Parathyroid adenoma (tissue), 2 donors: Measurements from ENCODE around the gene ZNF593.

Source experiments
- H2AFZ ChIP-seq: fragments of 300-600 bp; sonication (generic); one replicate; pipeline ENCODE4 v1.7.0; 2017; ENCODE audit warnings: antibody characterized with exemption, mild to moderate bottlenecking
- H3K27ac ChIP-seq: fragments of 300-600 bp; sonication (generic); one replicate; pipeline ENCODE4 v1.7.0; 2017
- H3K27me3 ChIP-seq: fragments of 300-600 bp; sonication (generic); one replicate; pipeline ENCODE4 v1.7.0; 2017; ENCODE audit warnings: low read length; ENCODE audit not compliant: control insufficient read depth, insufficient read depth
- H3K36me3 ChIP-seq: fragments of 300-600 bp; sonication (generic); one replicate; pipeline ENCODE4 v1.7.0; 2017; ENCODE audit warnings: low read length; ENCODE audit not compliant: control insufficient read depth, insufficient read depth
- H3K4me1 ChIP-seq: fragments of 300-600 bp; sonication (generic); one replicate; pipeline ENCODE4 v1.7.0; 2017; ENCODE audit warnings: control low read depth
- H3K4me2 ChIP-seq: fragments of 300-600 bp; sonication (generic); one replicate; pipeline ENCODE4 v1.7.0; 2017; ENCODE audit warnings: low read length
- H3K4me3 ChIP-seq: fragments of 300-600 bp; sonication (generic); one replicate; pipeline ENCODE4 v1.7.0; 2017; ENCODE audit warnings: low read depth, low read length
- H3K79me2 ChIP-seq: fragments of 300-600 bp; sonication (generic); one replicate; pipeline ENCODE4 v1.7.0; 2017; ENCODE audit warnings: control low read depth
- H3K9ac ChIP-seq: fragments of 300-600 bp; sonication (generic); one replicate; pipeline ENCODE4 v1.7.0; 2017; ENCODE audit warnings: mild to moderate bottlenecking
- H3K9me3 ChIP-seq: fragments of 300-600 bp; sonication (generic); one replicate; pipeline ENCODE4 v1.7.0; 2017; ENCODE audit warnings: low read length; ENCODE audit not compliant: control insufficient read depth
- TF ChIP-seq, protein P1 (sequence below): fragments of 300-600 bp; sonication (generic); IDR thresholded peaks from one replicate; pipeline ENCODE4 v1.7.0; 2017; ENCODE audit warnings: antibody characterized with exemption, mild to moderate bottlenecking
- donor health status: primary hyperparathyroidism.

The ZNF593 gene

DNA sequence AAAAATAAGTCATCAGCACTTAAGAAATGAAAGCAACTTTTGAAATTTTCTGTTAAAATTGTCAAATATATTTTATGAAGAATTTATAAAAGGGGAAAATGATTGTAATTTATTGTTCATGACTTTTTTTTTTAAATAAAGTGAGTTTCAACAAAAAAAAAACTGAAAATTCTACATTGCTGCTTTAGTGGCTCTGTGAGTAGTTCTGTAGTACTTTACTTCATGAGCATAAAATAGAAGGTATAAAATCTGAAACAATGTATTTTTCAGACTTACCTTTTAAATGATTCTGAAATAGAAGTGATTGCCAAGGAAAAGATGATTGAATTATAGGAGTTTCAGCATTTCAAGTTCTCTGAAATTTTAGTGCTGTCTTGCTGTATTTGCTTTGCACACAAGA lies 44.3 kb upstream of the ZNF593 start:
- no peak overlapping the region for H3K4me3 ChIP-seq
- no peaks in the 10 kb centered on the region for H3K79me2 ChIP-seq
- TF ChIP-seq, protein P1, sequence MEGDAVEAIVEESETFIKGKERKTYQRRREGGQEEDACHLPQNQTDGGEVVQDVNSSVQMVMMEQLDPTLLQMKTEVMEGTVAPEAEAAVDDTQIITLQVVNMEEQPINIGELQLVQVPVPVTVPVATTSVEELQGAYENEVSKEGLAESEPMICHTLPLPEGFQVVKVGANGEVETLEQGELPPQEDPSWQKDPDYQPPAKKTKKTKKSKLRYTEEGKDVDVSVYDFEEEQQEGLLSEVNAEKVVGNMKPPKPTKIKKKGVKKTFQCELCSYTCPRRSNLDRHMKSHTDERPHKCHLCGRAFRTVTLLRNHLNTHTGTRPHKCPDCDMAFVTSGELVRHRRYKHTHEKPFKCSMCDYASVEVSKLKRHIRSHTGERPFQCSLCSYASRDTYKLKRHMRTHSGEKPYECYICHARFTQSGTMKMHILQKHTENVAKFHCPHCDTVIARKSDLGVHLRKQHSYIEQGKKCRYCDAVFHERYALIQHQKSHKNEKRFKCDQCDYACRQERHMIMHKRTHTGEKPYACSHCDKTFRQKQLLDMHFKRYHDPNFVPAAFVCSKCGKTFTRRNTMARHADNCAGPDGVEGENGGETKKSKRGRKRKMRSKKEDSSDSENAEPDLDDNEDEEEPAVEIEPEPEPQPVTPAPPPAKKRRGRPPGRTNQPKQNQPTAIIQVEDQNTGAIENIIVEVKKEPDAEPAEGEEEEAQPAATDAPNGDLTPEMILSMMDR, result no peak
- no peak overlapping the region for H3K9ac ChIP-seq
- no peak overlapping the region for H2AFZ ChIP-seq
- peaks cover 5% of the 10 kb centered on the region for H3K4me1 ChIP-seq
- no peaks in the 10 kb centered on the region for H3K36me3 ChIP-seq
- no peaks in the 10 kb centered on the region for H3K27me3 ChIP-seq
- no peaks in the 10 kb centered on the region for H3K9me3 ChIP-seq
- no peak overlapping the region for H3K27ac ChIP-seq
- no peak overlapping the region for H3K4me2 ChIP-seq

DNA sequence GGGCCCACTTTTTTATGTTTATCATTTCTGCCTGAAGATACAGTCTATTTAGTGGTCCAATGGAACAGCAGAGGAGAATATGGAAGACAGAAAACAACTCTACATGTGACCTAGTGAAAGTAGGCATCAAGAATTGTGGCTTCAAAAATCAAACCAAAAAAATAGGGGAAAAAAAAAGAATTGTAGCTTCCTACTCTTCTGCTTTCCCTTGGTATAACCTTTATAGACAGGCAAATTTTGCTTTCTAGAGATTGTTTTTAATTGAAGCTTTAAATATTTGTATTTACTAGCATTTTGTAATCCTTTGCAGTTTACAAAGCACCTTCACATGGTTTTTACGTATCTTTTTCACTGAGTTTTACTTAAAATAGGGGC lies 43.8 kb upstream of the ZNF593 start:
- no peak overlapping the region for H2AFZ ChIP-seq
- H3K27ac ChIP-seq, result no peak overlapping the region
- no peaks in the 10 kb centered on the region for H3K27me3 ChIP-seq
- no peaks in the 10 kb centered on the region for H3K9me3 ChIP-seq
- H3K36me3 ChIP-seq, result no peaks in the 10 kb centered on the region
- TF ChIP-seq, protein P1, result no peak
- H3K4me1 ChIP-seq, result peaks cover 5% of the 10 kb centered on the region
- no peak overlapping the region for H3K4me3 ChIP-seq
- H3K4me2 ChIP-seq, result no peak overlapping the region
- no peaks in the 10 kb centered on the region for H3K79me2 ChIP-seq
- H3K9ac ChIP-seq, result no peak overlapping the region

DNA sequence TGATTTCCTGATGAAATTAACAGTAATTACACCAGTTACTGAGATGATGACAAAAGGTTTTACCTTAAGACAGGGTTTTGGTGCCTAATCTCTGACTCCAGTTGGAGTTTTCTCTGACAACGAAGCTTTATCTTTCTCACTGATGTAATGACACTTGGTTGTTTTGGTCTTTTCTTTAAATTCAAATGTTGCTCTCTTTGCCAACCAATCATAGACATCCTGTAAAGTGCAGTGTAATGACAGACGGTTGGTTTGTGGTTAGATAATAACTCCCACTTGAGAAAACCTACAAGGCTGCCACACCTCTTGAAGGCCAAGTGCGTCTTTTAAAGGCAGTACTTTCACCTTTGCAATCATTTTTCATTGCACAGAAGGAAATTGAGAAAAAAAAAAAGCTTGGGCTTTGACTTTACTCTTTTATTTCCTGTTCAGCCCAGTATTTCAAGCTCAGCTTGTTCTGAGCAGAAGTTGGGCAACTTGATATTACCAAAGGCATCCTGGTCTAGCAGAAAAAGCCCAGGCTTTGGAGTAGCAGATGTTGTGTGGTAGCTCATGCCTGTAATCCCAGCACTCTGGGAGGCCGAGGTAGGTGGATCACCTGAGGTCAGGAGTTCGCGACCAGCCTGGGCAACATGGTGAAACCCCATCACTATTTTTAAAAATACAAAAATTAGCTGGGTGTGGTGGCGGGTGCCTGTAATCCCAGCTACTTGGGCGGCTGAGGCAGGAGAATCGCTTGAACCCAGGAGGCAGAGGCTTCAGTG lies 43.2 kb upstream of the ZNF593 start:
- H3K9me3 ChIP-seq, result no peaks in the 10 kb centered on the region
- H3K27me3 ChIP-seq, result no peaks in the 10 kb centered on the region
- H3K4me2 ChIP-seq, result no peak overlapping the region
- no peak overlapping the region for H3K9ac ChIP-seq
- H3K4me1 ChIP-seq, result peaks cover 3% of the 10 kb centered on the region
- H3K79me2 ChIP-seq, result no peaks in the 10 kb centered on the region
- no peaks in the 10 kb centered on the region for H3K36me3 ChIP-seq
- H3K27ac ChIP-seq, result no peak overlapping the region
- no peak overlapping the region for H3K4me3 ChIP-seq
- H2AFZ ChIP-seq, result no peak overlapping the region
- TF ChIP-seq, protein P1, result no peak

- Histone ChIP-seq H3K4me2 (no peak overlapping the region), H3K9ac (no peak overlapping the region), H3K36me3 (no peaks in the 10 kb centered on the region), H3K79me2 (no peaks in the 10 kb centered on the region), H3K27me3 (no peaks in the 10 kb centered on the region), H2AFZ (no peak overlapping the region), H3K9me3 (no peaks in the 10 kb centered on the region), H3K4me3 (no peak overlapping the region), H3K4me1 (no peaks in the 10 kb centered on the region), H3K27ac (no peak overlapping the region)
- TF ChIP-seq, protein P1, result no peak
These were observed 42.2 kb upstream of the ZNF593 start for GRCh38 chr1:26127235-26128163.
